ENCODE data around the gene TMPRSS7.

TMPRSS7 gene

DNA sequence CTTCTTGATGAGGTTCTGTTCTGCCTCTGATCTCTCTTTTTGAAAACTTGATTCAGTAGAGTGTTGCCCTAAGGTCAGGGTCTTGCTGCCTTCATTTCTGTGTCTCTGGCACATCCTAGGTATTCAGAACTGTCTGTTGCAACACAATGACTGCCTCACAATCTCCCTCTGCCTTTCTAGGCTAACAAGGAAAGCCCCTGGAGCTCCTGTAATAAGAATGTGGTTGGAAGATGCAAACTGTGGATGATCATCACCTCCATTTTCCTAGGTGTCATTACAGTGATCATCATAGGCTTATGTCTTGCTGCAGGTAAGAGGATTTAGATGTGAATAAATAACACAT lies 58.6 kb downstream of the TMPRSS7 start:
- no peak for DNase-seq (ENCODE audit: low read depth in 2 of 2, low spot score in 1 of 2)

DNA sequence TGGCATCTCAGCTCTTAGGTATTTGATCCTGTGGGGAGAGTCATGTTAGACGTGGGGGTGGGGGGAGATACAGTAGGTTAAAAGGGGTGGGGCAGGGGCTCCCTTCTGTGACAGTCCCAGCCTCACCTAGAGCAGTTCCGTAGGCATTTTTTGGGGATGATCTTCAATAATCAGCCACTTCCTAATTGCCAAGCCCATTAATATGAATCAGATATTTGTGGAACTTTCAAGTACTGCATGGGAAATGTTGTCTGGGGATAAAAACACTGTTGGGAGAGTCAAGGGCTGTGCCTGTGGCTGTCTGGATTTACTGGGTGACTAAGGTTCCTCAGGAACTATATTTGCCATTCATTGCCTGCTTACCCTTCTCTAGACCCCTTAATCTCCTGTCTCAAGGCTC lies 61.2 kb downstream of the TMPRSS7 start:
- no peak for DNase-seq (ENCODE audit: low read depth in 2 of 2, low spot score in 1 of 2)

DNA sequence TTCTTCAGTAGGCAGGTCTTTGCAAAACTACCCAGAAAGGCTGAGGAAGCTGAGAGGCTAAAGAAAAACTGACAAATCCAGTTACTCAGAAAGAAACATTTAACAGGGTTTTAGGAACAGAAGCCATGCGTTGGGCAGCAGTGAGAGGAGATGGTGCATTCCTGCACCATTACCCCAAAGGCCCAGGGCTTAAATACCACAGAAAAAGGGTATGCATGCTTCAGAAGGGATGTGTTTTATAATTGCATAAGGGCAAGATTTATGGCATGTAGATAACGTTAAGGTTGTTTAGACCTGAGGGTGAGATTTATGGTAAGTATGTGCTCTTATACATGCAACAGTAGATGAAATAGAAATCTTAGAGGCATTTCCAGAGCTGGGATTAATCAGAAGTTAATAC lies 61.6 kb downstream of the TMPRSS7 start:
- DNase-seq (ENCODE audit: low read depth in 2 of 2, low spot score in 1 of 2), result no peak

DNA sequence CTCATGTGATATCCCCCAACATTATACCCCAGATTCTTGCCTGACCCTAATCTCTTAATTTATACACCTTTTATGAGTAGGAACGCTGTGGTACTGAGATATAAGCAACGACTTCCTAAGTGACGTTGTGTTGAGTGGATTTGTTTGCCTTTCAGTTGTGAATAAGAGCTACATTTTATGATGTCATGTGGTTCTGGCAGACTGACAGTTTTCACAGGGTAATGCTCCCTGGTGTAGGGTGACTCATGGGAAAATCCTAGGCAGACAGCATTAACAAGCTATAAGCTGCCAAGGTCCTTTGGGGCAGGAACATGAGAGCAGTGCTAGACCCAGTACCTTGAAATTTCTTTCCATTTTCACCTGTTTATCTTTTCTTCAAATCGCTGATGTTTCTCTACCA lies 62.8 kb downstream of the TMPRSS7 start:
- no peak for DNase-seq (ENCODE audit: low read depth in 2 of 2, low spot score in 1 of 2)

DNA sequence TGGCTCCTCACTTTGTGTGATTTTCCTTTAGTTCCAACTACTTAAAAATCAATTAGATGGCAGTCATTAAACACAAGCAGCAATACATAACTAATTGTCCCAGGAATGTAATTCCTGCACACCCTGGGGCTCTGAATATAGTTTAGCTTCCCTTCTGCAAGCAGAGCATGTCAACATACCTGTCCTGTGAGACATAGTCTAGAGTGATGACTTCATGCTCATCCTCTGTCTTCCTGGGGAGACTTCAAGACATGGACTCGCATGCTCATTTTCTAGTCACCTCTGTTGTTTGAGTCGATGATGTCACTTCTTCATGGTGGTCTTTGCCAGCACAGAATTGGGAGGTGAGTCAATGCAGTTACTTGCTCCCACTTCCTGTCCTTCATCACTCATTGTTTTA lies 67.4 kb downstream of the TMPRSS7 start:
- no peak for DNase-seq (ENCODE audit: low read depth in 2 of 2, low spot score in 1 of 2)

DNA sequence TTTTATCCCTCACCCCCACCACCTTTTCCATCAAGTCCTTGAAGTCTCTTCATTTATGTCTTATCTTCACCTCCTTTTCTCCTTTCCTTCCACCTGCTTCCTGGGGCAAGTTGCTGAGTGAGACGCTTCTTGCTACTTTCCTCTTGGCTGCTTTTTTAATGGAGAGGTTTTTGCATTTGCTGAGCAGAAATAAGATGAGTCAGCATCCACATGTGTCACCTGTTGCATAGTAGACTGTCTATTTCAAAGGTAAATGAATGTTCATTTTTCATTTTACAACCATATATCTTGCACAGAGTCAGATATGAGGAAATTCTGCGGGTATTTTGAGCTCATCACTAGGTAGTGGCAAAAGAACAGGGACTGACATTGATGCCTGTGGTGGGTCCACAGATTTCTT lies 70.2 kb downstream of the TMPRSS7 start:
- no peak for DNase-seq (ENCODE audit: low read depth in 2 of 2, low spot score in 1 of 2)

DNA sequence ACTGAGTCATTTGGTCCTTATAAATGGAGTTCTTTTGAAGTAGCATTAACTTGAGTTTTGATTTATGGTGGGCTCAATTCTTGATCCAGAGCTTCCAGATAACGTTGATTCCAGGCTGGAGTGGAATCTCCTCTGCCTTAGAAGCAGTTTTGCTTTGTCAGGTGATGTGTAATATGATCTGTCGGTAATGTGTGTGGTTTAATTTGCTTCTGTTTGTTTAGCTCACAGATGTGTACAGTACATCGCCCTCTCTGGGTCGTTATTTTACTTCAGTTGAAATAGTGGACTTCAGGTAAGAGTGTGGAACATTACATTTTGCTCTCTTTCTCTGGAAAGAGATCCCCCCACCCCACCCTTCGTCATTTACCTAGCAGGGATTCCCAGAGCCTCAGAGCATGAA lies 74.8 kb downstream of the TMPRSS7 start:
- DNase-seq (ENCODE audit: low read depth in 2 of 2, low spot score in 1 of 2), result no peak

DNA sequence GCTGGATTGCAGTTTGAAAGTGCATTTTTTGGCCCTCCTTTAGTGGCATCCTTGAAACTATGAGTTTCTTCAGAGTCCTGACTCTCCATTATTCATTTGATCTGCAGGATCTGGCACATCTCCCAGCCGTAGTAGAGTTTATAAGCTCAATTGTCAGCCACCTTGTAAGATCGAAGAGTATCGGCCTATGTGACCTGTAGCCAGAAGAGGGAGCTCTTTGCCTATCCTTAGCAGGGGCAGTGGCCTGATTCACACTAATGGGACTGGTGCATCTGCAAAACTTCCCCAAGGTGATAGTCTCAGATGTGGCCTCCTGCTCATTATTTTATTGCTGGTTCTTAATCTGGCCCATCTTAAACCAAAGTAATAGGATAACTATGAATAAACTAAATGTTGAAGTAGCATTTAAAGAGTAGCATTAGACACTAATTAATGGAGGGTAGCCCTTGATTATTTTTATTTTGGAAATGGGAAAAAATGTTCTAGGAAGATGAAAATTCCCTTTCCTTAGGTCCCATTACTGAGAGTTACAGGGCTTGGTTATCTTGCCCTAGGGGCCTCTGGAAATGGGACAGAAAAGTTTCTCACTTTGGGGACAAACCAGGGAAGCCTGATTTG lies 77.4 kb downstream of the TMPRSS7 start:
- DNase-seq (ENCODE audit: low read depth in 2 of 2, low spot score in 1 of 2), result peak in 1 of 2 donors; percentile 13

GRCh38 chr3:112114576-112115160 lies 80.1 kb downstream of the TMPRSS7 start:
- no peak for DNase-seq (ENCODE audit: low read depth in 2 of 2, low spot score in 1 of 2)

GRCh38 chr3:112115161-112115739 lies 80.7 kb downstream of the TMPRSS7 start:
- no peak for DNase-seq (ENCODE audit: low read depth in 2 of 2, low spot score in 1 of 2)

- no peak for DNase-seq (ENCODE audit: low read depth in 2 of 2, low spot score in 1 of 2)
These were observed 81.4 kb downstream of the TMPRSS7 start for GRCh38 chr3:112115806-112116383.

- no peak for DNase-seq (ENCODE audit: low read depth in 2 of 2, low spot score in 1 of 2)
These were observed 82.2 kb downstream of the TMPRSS7 start for GRCh38 chr3:112116748-112117186.

DNA sequence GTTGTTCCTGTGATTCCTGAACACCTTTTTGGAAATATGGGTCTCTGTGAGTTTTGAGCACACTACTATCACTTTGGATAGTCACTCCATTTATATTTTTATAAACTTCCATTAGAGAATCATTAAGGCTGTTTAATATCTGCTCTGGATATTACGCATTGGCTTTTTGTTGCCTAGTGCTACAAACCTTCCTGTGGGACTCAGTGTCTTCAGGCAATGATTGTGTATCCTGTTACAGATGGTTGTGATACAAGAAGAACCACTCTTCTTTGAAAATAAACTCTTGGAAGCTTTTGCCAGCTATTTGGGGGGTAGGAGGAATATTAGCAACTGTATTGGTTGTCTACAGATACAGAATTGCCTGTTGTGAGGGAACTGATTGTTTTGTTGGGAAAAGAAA lies 82.9 kb downstream of the TMPRSS7 start:
- DNase-seq (ENCODE audit: low read depth in 2 of 2, low spot score in 1 of 2), result no peak

DNA sequence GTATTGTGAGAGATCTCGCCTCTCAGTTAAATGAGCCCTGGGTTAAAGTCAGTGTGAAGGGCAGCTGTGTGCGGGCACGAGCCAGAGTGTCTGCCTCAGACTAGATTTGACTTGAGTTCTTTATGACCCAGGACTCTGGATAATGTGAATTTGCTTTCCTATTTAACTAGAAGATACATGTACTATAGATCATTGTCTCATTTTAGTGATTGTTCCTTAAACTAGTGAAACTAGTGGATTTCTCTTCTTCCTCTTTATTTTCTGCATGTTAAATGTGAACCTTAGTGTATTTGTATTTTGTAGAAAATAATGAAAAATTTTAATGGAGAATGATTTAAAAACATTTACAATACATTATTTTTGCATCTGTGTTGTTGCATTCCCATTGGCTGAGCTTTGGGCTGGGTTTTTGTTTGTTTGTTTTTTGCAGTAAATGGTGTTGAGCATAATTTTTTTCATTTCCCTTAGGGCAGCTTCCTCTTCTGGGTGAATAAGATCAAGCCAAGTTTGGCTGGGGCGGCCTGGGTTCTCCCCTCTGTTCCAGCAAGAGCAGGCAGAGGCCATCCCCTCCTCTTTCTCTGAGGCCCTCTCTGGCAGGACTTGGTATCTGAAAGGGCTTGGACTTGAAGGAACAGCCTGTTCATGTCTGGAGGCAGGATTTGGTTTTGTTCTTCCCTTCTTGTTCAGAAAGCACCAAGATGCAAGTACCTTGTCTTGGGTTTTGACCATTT lies 83.5 kb downstream of the TMPRSS7 start:
- DNase-seq (ENCODE audit: low read depth in 2 of 2, low spot score in 1 of 2), result no peak

- no peak for DNase-seq (ENCODE audit: low read depth in 2 of 2, low spot score in 1 of 2)
These were observed 85.7 kb downstream of the TMPRSS7 start for GRCh38 chr3:112119962-112120836.

DNA sequence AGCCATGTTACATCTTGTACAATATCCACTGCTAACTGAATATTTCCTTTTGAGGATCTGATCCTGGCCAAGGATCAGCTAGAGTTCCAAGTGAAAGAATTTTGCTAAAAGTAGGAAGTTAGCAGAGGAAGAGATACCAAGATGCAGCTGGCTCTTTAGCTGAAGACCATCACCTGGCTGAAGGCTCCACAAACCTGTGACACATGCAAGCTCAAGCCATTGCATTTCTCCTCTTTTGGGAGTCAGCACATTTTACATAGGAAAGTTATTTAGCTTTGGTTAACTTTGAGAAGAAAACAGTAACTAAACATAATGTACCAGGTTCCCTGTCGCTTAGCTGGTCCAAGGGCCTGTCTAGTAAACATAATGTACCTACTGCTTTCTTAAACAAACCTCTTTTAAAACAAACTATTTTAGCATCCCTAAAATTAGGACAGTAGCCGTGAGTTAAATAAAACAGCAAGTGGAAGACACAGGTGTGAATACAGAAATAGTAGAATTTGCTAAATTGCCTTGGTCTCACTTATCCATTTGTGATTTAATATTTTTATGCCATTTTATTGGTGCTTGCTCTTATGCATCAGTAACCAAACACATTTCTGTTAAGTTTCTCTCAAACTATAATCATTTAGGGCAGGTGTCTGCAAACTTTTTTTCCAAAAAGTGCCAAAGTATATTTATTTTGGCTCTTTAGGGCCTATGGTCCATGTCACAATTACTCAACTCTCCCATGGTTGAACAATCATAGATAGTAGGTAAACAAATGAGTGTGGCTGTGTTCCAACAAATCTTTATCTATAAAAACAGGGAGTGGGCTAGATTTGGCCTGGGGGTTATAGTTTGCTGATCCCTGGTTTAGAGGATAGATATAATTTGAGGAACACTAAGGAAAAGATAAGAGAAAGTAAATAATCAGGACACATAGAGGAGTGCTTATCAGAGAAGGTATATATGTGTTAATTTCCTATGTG lies 87.3 kb downstream of the TMPRSS7 start:
- DNase-seq (ENCODE audit: low read depth in 2 of 2, low spot score in 1 of 2), result no peak

DNA sequence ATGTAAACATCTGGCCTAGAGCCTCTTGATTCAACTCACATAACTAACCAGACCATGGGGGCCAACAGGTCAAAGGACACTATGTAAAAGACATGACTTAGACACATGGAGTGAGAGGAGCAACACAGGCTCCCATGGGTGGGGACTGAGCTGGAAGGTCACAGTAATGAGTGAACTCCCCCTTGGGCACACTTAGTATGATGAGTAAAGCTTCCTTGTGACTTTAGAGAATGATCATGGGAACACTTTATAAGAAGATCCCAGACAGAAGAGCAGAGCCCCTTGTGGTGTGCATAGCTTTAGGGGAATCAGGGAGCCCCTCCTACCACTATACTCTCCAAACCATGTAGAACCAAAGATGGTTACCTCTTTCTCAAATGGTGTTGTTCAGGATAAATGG lies 88.3 kb downstream of the TMPRSS7 start:
- DNase-seq (ENCODE audit: low read depth in 2 of 2, low spot score in 1 of 2), result no peak

DNA sequence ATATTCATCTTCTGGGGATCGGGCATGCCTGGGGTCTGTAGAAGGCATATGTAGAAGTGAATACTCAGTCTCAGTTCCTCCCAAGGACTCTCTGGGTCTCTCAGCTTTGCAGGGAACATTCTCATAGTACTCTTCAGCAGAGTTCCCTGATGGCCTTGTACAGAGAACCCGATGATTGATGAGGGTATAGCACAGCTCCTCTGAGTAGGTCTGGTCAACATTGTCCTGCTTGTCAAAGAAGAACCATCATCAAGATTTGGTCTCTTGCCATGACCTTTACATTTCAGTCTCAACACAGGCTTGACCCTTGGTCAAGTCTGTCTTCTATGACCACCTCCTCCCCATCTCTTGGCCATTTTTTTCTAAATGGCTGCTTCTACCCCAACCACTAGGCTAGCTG lies 89.0 kb downstream of the TMPRSS7 start:
- DNase-seq (ENCODE audit: low read depth in 2 of 2, low spot score in 1 of 2), result no peak

DNA sequence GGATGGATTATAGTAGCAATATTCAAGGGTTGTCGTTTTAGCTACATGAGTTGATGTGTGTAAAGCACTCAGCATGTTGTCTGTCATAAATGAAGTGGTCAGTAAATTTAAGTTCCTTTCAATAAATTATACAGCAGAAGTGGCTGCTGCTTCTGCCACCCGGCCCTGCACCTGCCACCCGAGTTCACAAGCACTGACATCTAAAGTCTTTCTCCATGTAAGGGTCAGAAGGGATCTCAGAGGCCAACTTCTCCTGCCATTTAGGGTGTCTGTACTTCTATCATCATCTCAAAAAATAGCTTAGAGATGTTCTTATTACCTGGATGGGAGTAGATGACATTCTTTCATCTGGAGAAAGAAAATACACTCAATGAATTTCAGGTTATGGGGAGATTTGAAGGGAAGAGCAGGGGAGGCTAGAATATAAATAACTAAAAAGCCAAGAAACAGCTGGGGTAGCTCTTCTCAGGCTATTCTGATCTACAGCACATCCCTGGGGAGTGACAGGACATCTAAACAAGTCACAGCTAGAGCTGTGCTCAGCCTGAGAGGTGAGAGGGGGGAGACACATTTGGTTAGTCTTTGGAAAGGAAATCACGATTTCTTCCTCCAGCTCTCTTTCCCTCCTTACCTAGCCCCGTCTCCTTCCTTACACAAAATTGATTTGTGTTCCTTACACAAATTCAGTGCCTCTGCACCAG lies 90.5 kb downstream of the TMPRSS7 start:
- DNase-seq (ENCODE audit: low read depth in 2 of 2, low spot score in 1 of 2), result no peak
